ENCODE measurements around the gene OR5H1. TPM values are rescaled to one million over a fixed set of nuclear protein-coding genes. Genes with fewer than 3 reads are reported as not detected.

OR5H1 gene
- total RNA-seq, 2 donors from 2014 or later: not detected

DNA sequence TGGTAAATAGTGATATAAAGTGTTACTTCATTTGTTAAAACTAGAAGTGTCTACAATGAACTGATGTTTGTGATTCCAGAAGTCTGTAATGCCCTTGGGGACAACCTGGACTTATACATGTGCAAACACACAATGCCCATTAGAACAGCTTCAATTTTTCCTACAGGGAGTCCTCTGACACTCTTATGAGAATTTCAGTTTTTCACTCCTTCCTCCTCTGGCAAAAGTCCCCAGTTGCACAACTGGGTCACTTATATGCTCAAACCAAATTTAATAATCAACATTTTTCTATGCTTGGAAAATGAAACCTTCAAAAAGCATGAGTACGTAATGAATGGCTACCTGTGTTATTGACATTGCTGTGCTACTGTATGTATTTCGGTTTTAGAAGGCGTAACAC, 35.9 kb downstream of the OR5H1 start, which contains the start of gene OR5H15:
Gene OR5H15 (plus strand): TSS at position 301 of the 400 bp plus-strand sequence. CDS start 2,004 bp downstream, outside the sequence.
- Histone ChIP-seq H3K9me3 (no peaks in the 10 kb centered on the region), H3K27me3 (no peaks in the 10 kb centered on the region), H3K4me3 (no peak within 1 kb of the TSS), H3K4me1 (no peaks in the 10 kb centered on the region), H3K36me3 (replicated peaks in 1 of 2; ENCODE audit: insufficient read depth in 1 of 2, low read depth in 2 of 2) (no peaks in the 10 kb centered on the region), H3K27ac (no peak within 1 kb of the TSS)
- DNase-seq (no peak), ATAC-seq (no peak)
- TF ChIP-seq CTCF (IDR thresholded peaks at IDR 0.05) (no peak), POLR2A (IDR thresholded peaks at IDR 0.05) (no peak)
- WGBS, 2 donors: 75 to 76% methylated on average over 3 of the region's 3 CpGs
- intact Hi-C loops (cut with DNase I): no loop called here

GRCh38 chr3:98171071-98171470, 40.5 kb downstream of the OR5H1 start:
- WGBS, 2 donors: 31 to 33% methylated on average over 1 of the region's 1 CpG
- DNase-seq (no peak), ATAC-seq (no peak)
- no peak for TF ChIP-seq POLR2A (IDR thresholded peaks at IDR 0.05)
- TF ChIP-seq CTCF (IDR thresholded peaks at IDR 0.05): no peak
- H3K9me3 ChIP-seq: no peaks in the 10 kb centered on the region
- no peaks in the 10 kb centered on the region for H3K36me3 ChIP-seq (replicated peaks in 1 of 2; ENCODE audit: insufficient read depth in 1 of 2, low read depth in 2 of 2)
- no peak overlapping the region for H3K27ac ChIP-seq
- no peaks in the 10 kb centered on the region for H3K27me3 ChIP-seq
- no peaks in the 10 kb centered on the region for H3K4me1 ChIP-seq
- intact Hi-C loops (cut with DNase I): no loop called here
- no peak overlapping the region for H3K4me3 ChIP-seq

DNA sequence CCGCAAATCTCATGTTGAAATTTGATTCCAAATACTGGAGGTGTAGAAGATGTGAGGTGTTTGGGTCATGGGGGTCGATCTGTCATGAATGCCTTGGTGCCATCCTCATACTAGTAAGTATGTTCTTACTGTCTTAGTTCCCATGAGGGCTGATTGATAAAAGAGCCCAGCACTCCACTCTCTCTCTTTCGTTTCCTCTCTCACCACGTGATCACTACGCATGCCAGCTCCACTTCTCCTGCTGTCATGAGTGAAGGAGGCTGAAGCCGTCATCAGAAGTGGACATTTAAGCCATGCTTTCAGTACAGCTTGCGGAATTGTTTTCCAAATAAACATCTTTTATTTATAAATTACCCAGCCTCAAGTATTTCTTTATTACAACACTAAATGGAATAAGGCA, 42.1 kb downstream of the OR5H1 start:
- intact Hi-C loops (cut with DNase I): no loop called here
- Histone ChIP-seq H3K4me3 (no peak overlapping the region), H3K9me3 (no peaks in the 10 kb centered on the region), H3K4me1 (no peaks in the 10 kb centered on the region), H3K36me3 (replicated peaks in 1 of 2; ENCODE audit: insufficient read depth in 1 of 2, low read depth in 2 of 2) (no peaks in the 10 kb centered on the region), H3K27me3 (no peaks in the 10 kb centered on the region), H3K27ac (no peak overlapping the region)
- DNase-seq (no peak), ATAC-seq (no peak)
- WGBS, 2 donors: 49 to 56% methylated on average over 7 of the region's 7 CpGs
- no peak for TF ChIP-seq CTCF (IDR thresholded peaks at IDR 0.05)
- TF ChIP-seq POLR2A (IDR thresholded peaks at IDR 0.05): no peak

GRCh38 chr3:98180319-98180890, 49.9 kb downstream of the OR5H1 start:
- no peak overlapping the region for H3K27ac ChIP-seq
- no peaks in the 10 kb centered on the region for H3K36me3 ChIP-seq (replicated peaks in 1 of 2; ENCODE audit: insufficient read depth in 1 of 2, low read depth in 2 of 2)
- no peaks in the 10 kb centered on the region for H3K9me3 ChIP-seq
- no peaks in the 10 kb centered on the region for H3K27me3 ChIP-seq
- TF ChIP-seq POLR2A (IDR thresholded peaks at IDR 0.05) (no peak), CTCF (IDR thresholded peaks at IDR 0.05) (no peak)
- intact Hi-C loops (cut with DNase I): no loop called here
- WGBS, 2 donors: 56 to 70% methylated on average over 3 of the region's 3 CpGs
- H3K4me1 ChIP-seq: no peaks in the 10 kb centered on the region
- DNase-seq (no peak), ATAC-seq (no peak)
- H3K4me3 ChIP-seq: no peak overlapping the region

DNA sequence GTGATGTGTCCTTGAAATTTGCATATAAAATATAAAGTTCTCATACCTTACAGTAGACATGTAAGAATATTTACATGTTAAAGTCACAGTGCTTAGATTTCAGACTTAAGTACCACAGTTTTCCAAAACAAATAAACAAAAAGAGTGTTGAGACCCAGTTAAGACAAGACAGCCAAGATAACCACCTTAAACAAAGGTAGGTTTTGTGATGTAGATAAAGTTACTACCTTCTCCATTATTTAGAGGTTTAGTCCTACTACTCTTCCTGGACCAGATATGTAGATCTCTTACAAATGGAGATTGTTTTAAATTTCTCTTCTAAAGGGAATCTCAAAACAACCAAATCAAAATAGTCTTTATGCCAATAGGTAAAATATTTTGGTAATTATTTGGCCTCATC, 51.7 kb downstream of the OR5H1 start:
- DNase-seq (no peak), ATAC-seq (no peak)
- Histone ChIP-seq H3K4me1 (no peaks in the 10 kb centered on the region), H3K27ac (no peak overlapping the region), H3K27me3 (no peaks in the 10 kb centered on the region), H3K4me3 (no peak overlapping the region), H3K9me3 (no peaks in the 10 kb centered on the region), H3K36me3 (replicated peaks in 1 of 2; ENCODE audit: insufficient read depth in 1 of 2, low read depth in 2 of 2) (no peaks in the 10 kb centered on the region)
- no peak for TF ChIP-seq CTCF (IDR thresholded peaks at IDR 0.05)
- TF ChIP-seq POLR2A (IDR thresholded peaks at IDR 0.05): no peak
- intact Hi-C loops (cut with DNase I): no loop called here
